Body of pancreas (tissue), 4 donors: Measurements from ENCODE around the gene TOMM34. TPM values are rescaled to one million over a fixed set of nuclear protein-coding genes. Genes with fewer than 3 reads are reported as not detected.
A peak's percentile ranks its signal among the peaks of the same experiment; 100 is the strongest.

Experiments
- ATAC-seq: fragments of 150-250 bp; one replicate; pipeline ENCODE4 v1.9.1; 2016
- DNase-seq, 4 donors: peaks; one replicate each; pipeline ENCODE4 v3.0.0-alpha.2; 2019
- H3K27ac ChIP-seq, 4 donors: fragments of 200-600 bp; sonication (generic); 1 replicate in 3 of 4; 2 replicates in 1 of 4; pipeline versions ENCODE4 v1.5.1 to v1.6.1; 2016 to 2019; ENCODE audit warnings: mild to moderate bottlenecking in 1 of 4, mixed read lengths in 1 of 4, moderate library complexity in 1 of 4
- H3K27me3 ChIP-seq, 2 donors: fragments of 200-600 bp; sonication (generic); one replicate each; pipeline ENCODE4 v1.6.0; 2016; ENCODE audit warnings: mild to moderate bottlenecking in 1 of 2
- H3K36me3 ChIP-seq, 2 donors: fragments of 200-600 bp; sonication (generic); replicated peaks in 1 of 2; 2 replicates each; pipeline ENCODE4 v1.5.1; 2016; ENCODE audit warnings: low read depth in 2 of 2; ENCODE audit not compliant: insufficient read depth in 1 of 2
- H3K4me1 ChIP-seq: fragments of 200-600 bp; sonication (generic); one replicate; pipeline ENCODE4 v1.6.0; 2016
- H3K4me3 ChIP-seq, 2 donors: fragments of 200-600 bp; sonication (generic); 1 replicate in 1 of 2; 2 replicates in 1 of 2; pipeline ENCODE4 v1.5.1; 2016 to 2019
- H3K9me3 ChIP-seq, 3 donors: fragments of 200-600 bp; sonication (generic); 1 replicate in 2 of 3; 2 replicates in 1 of 3; pipeline ENCODE4 v1.5.1; 2016
- CTCF ChIP-seq, 7 experiments: fragments of 450-650 bp in 4 of 7; fragments of 200-600 bp in 3 of 7; sonication (generic) in 3 of 7; IDR thresholded peaks; one replicate each; pipeline ENCODE4 v1.5.1; 2016 to 2019; ENCODE audit warnings: antibody characterized with exemption in 7 of 7
- POLR2A ChIP-seq, 3 donors: fragments of 450-650 bp; IDR thresholded peaks; one replicate each; pipeline ENCODE4 v1.6.1; 2016; ENCODE audit warnings: antibody characterized with exemption in 3 of 3, mild to moderate bottlenecking in 2 of 3
- WGBS, 2 donors: methylation state at CpG; one replicate each; pipeline ENCODE4 v1.1.5; 2017; 5-methylcytosine and 5-hydroxymethylcytosine counted together
- intact Hi-C: fragments of 100-400 bp; cut with DNase I; formaldehyde crosslinking; loops from one replicate; pipeline ENCODE4 v1.15.1; 2023
- total RNA-seq, 2 donors: library from RNA; depleted of rRNA; stranded (reverse); fragments of >200 nt; gene quantifications; one replicate each; pipeline ENCODE4 v1.1.0, GENCODE V29; 2016

Gene TOMM34
- total RNA-seq, 2 donors from 2014 or later = 2.6 to 13.0 TPM

DNA sequence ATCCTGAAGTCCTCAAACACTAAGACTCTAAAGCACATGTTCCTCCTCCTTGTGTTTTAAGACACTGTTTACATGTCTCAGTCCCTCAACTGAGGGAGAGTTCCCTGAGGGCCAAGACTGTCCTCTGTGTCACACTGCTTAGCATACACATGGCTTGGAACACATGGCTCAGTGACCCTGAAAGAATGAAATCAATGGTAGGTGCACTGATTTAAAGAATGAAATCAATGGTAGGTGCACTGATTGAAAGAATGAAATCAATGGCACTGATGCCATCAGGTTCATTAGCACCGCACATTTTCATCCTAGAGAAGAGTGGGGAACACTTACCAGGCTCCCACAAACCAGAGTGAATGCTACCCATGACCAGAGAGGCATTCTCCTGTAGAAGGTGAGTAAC lies 9.8 kb downstream of the TOMM34 start:
- TF ChIP-seq POLR2A (IDR thresholded peaks at IDR 0.05) (no peak), CTCF (IDR thresholded peaks at IDR 0.05) (no peak)
- intact Hi-C loops = no loop called here
- Histone ChIP-seq H3K4me3 (no peak overlapping the region), H3K27ac (no peak overlapping the region), H3K36me3 (peaks cover 0 to 26% of the 10 kb centered on the region in 2 donors), H3K27me3 (no peaks in the 10 kb centered on the region), H3K9me3 (no peaks in the 10 kb centered on the region), H3K4me1 (peaks cover 4% of the 10 kb centered on the region)
- DNase-seq = no peak
- 100% methylated on average over 1 of the region's 1 CpG for WGBS, 2 donors
- ATAC-seq = no peak

- 82 to 89% methylated on average over 2 of the region's 2 CpGs for WGBS, 2 donors
- Histone ChIP-seq H3K27me3 (no peaks in the 10 kb centered on the region), H3K4me1 (peaks cover 4% of the 10 kb centered on the region), H3K9me3 (no peaks in the 10 kb centered on the region), H3K36me3 (peaks cover 0 to 19% of the 10 kb centered on the region in 2 donors), H3K27ac (no peak overlapping the region), H3K4me3 (no peak overlapping the region)
- ATAC-seq = no peak
- intact Hi-C loops = no loop called here
- no peak for DNase-seq
- no peak for TF ChIP-seq POLR2A (IDR thresholded peaks at IDR 0.05)
- TF ChIP-seq CTCF (IDR thresholded peaks at IDR 0.05) = no peak
These were observed 11.7 kb downstream of the TOMM34 start for GRCh38 chr20:44948513-44948912.

- 93 to 96% methylated on average over 5 of the region's 5 CpGs for whole genome bisulfite sequencing, 2 donors
- Histone ChIP-seq H3K4me3 (no peak overlapping the region), H3K9me3 (no peaks in the 10 kb centered on the region), H3K4me1 (peaks cover 4% of the 10 kb centered on the region), H3K27ac (peak overlapping the region in 2 of 4 donors; percentile 36 to 60), H3K27me3 (no peaks in the 10 kb centered on the region), H3K36me3 (peaks cover 0 to 21% of the 10 kb centered on the region in 2 donors)
- TF ChIP-seq POLR2A (IDR thresholded peaks at IDR 0.05) (no peak), CTCF (IDR thresholded peaks at IDR 0.05) (no peak)
- ATAC-seq (no peak), DNase-seq (no peak)
- intact Hi-C loops = no loop called here
These were observed 12.1 kb downstream of the TOMM34 start for GRCh38 chr20:44948107-44948506.

DNA sequence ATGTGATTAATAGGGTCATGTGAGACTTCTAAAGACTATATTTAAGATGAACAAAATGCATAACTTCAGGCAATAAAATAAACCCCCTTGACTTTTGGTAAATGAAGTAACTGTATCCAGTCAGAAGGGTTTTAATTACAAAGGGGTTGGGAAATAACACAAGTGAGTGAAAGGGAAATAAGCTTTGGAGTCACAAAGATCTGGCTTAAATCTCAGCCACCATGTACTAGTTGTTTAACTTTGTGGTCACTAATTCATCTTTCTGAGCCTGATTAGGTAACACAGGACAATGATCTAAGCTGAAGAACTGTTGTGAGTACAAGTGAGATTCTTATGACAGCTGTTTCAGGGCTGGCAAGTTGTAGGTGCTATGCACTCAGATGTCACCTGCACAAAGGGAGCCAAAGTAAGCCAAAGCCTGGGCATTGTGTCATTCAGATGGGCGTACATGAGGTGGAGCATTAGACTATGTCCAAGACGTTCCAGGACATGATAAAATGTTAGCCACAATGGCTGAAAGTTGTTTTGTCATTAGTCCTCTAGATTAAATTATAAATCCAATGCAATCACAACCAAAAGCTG lies 13.8 kb downstream of the TOMM34 start:
- TF ChIP-seq POLR2A (IDR thresholded peaks at IDR 0.05) (no peak), CTCF (IDR thresholded peaks at IDR 0.05) (no peak)
- Histone ChIP-seq H3K36me3 (peaks cover 0 to 28% of the 10 kb centered on the region in 2 donors), H3K27ac (peak overlapping the region in 3 of 4 donors; percentile 60 to 63 (median 60))

DNA sequence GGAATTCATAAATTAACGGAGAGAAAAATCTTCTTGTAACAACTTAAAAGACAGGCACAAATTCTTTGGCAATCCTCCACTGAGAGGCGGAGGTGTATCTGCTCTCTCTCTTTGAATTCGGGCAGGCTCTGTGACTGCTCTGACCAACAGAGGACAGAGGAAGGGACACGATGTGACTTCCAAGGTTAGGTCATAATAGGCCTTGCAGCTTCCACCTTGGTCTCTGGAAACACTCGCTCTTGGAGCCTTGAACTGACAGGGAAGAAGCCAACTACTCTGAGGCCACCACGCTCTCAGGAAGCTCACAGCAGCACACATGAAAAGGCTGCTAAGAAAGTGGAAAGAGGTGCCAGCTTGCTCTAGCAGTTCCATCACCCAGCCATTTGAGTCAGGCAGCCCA lies 14.9 kb downstream of the TOMM34 start:
- Histone ChIP-seq H3K4me1 (peaks cover 4% of the 10 kb centered on the region), H3K27ac (no peak overlapping the region), H3K36me3 (peaks cover 0 to 21% of the 10 kb centered on the region in 2 donors), H3K4me3 (no peak overlapping the region), H3K9me3 (no peaks in the 10 kb centered on the region), H3K27me3 (no peaks in the 10 kb centered on the region)
- ATAC-seq = no peak
- 79 to 83% methylated on average over 6 of the region's 6 CpGs for WGBS, 2 donors
- intact Hi-C loops = no loop called here
- DNase-seq = no peak
- TF ChIP-seq CTCF (IDR thresholded peaks at IDR 0.05) = no peak
- TF ChIP-seq POLR2A (IDR thresholded peaks at IDR 0.05) = no peak

More for the DNA sequence above, 13.8 kb downstream of the TOMM34 start:
- H3K27me3 ChIP-seq = no peaks in the 10 kb centered on the region
- intact Hi-C loops = no loop called here
- ATAC-seq = no peak
- WGBS, 2 donors = 62 to 63% methylated on average over 2 of the region's 2 CpGs
- no peaks in the 10 kb centered on the region for H3K9me3 ChIP-seq
- H3K4me1 ChIP-seq = peaks cover 4% of the 10 kb centered on the region
- DNase-seq = no peak
- H3K4me3 ChIP-seq = no peak overlapping the region
